Activated B cell treated with CpG ODN at 0.5 μM for 24 hours (primary cell): ENCODE results near the gene ADARB2. TPM values are rescaled to one million over a fixed set of nuclear protein-coding genes. Genes with fewer than 3 reads are reported as not detected.

ENCODE experiments used
- ATAC-seq: fragments of 200-7000 bp; cut with Tn5 transposase; one replicate; pipeline ENCODE4 v1.10.0; 2021; ENCODE audit warnings: low read depth, mild to moderate bottlenecking, moderate library complexity
- CTCF ChIA-PET: fragments of 350-600 bp; sonication (Branson Sonifier 250); formaldehyde crosslinking; loops from one replicate; lab custom pipeline; 2021; ENCODE audit warnings: antibody characterized with exemption; lab: Charles Lee
- POLR2A ChIA-PET: fragments of 350-600 bp; sonication (Branson Sonifier 250); formaldehyde crosslinking; loops from one replicate; lab custom pipeline; 2021; ENCODE audit warnings: antibody characterized with exemption; lab: Charles Lee
- DNase-seq: peaks from one replicate; pipeline ENCODE4 v3.0.0; 2022
- H3K27ac Mint-ChIP-seq: one replicate; pipeline ENCODE4 v1.8.0; 2020; ENCODE audit warnings: mixed read lengths
- H3K27me3 Mint-ChIP-seq: one replicate; pipeline ENCODE4 v1.8.0; 2021; ENCODE audit warnings: mixed read lengths
- H3K36me3 Mint-ChIP-seq: one replicate; pipeline ENCODE4 v1.8.0; 2021; ENCODE audit warnings: low read depth, mixed read lengths
- H3K4me1 Mint-ChIP-seq: one replicate; pipeline ENCODE4 v1.8.0; 2021; ENCODE audit warnings: mixed read lengths
- H3K4me3 Mint-ChIP-seq: one replicate; pipeline ENCODE4 v1.8.0; 2020; ENCODE audit warnings: mild to moderate bottlenecking, mixed read lengths
- H3K9me3 Mint-ChIP-seq: one replicate; pipeline ENCODE4 v1.8.0; 2020; ENCODE audit warnings: mixed read lengths
- CTCF ChIP-seq: fragments of 200-600 bp; IDR thresholded peaks from one replicate; pipeline ENCODE4 v1.8.0; 2022; ENCODE audit warnings: antibody characterized with exemption, mild to moderate bottlenecking
- intact Hi-C: fragments of 100-400 bp; cut with micrococcal nuclease; formaldehyde crosslinking; loops from one replicate; pipeline ENCODE4 v1.15.1; 2024
- total RNA-seq: library from RNA; stranded (reverse); gene quantifications from 2 replicates; pipeline ENCODE4 v1.2.3, GENCODE V29; 2022

Gene ADARB2
- total RNA-seq, 1 donor from 2014 or later, result 0.11 TPM

- Mint-ChIP-seq H3K27me3 (peaks cover 8% of the 10 kb centered on the region), H3K36me3 (no peaks in the 10 kb centered on the region), H3K27ac (no peak overlapping the region), H3K4me1 (no peaks in the 10 kb centered on the region), H3K4me3 (no peak overlapping the region), H3K9me3 (no peaks in the 10 kb centered on the region)
- CTCF ChIA-PET, result no interaction called here
- intact Hi-C loops, result no loop called here
- TF ChIP-seq CTCF, result no peak
- POLR2A ChIA-PET, result no interaction called here
- no peak for ATAC-seq
- no peak for DNase-seq
Measured at GRCh38 chr10:1199897-1200721, 537.2 kb downstream of the ADARB2 start.

GRCh38 chr10:1199345-1199673 is 538.0 kb downstream of the ADARB2 start:
- intact Hi-C loops, result no loop called here
- Mint-ChIP-seq H3K27me3 (peaks cover 8% of the 10 kb centered on the region), H3K27ac (no peak overlapping the region), H3K4me1 (no peaks in the 10 kb centered on the region), H3K4me3 (no peak overlapping the region), H3K9me3 (no peaks in the 10 kb centered on the region), H3K36me3 (no peaks in the 10 kb centered on the region)
- ATAC-seq (no peak), DNase-seq (no peak)
- no peak for TF ChIP-seq CTCF
- ChIA-PET CTCF (no interaction called here), POLR2A (no interaction called here)

- Mint-ChIP-seq H3K27me3 (peaks cover 8% of the 10 kb centered on the region), H3K27ac (no peak overlapping the region), H3K9me3 (no peaks in the 10 kb centered on the region), H3K4me3 (no peak overlapping the region), H3K36me3 (no peaks in the 10 kb centered on the region), H3K4me1 (no peaks in the 10 kb centered on the region)
- intact Hi-C loops, result no loop called here
- ATAC-seq (no peak), DNase-seq (no peak)
- TF ChIP-seq CTCF, result no peak
- POLR2A ChIA-PET, result no interaction called here
- CTCF ChIA-PET, result no interaction called here
Measured at GRCh38 chr10:1198453-1199344, 538.6 kb downstream of the ADARB2 start.

- TF ChIP-seq CTCF, result no peak
- Mint-ChIP-seq H3K4me3 (no peak overlapping the region), H3K27me3 (peaks cover 9% of the 10 kb centered on the region), H3K36me3 (no peaks in the 10 kb centered on the region), H3K27ac (no peak overlapping the region), H3K9me3 (no peaks in the 10 kb centered on the region), H3K4me1 (no peaks in the 10 kb centered on the region)
- DNase-seq (no peak), ATAC-seq (no peak)
- POLR2A ChIA-PET, result no interaction called here
- CTCF ChIA-PET, result no interaction called here
- intact Hi-C loops, result no loop called here
Measured at GRCh38 chr10:1197384-1197783, 539.9 kb downstream of the ADARB2 start.

- ChIA-PET CTCF (no interaction called here), POLR2A (no interaction called here)
- Mint-ChIP-seq H3K4me3 (no peak overlapping the region), H3K27me3 (peaks cover 12% of the 10 kb centered on the region), H3K27ac (no peak overlapping the region), H3K36me3 (no peaks in the 10 kb centered on the region), H3K9me3 (no peaks in the 10 kb centered on the region), H3K4me1 (no peaks in the 10 kb centered on the region)
- ATAC-seq (no peak), DNase-seq (no peak)
- no peak for TF ChIP-seq CTCF
- intact Hi-C loops, result no loop called here
Measured at GRCh38 chr10:1196656-1197055, 540.7 kb downstream of the ADARB2 start.
